Hepatocyte (in vitro differentiated cells): ENCODE results near the gene BTF3. TPM values are rescaled to one million over a fixed set of nuclear protein-coding genes. Genes with fewer than 3 reads are reported as not detected.

Source experiments
- DNase-seq: peaks from one replicate; pipeline ENCODE4 v3.0.0-alpha.2; 2016; ENCODE audit warnings: low spot score
- H2AFZ ChIP-seq: fragments of 200-600 bp; sonication (generic); 2 replicates; pipeline ENCODE4 v1.6.0; 2016; ENCODE audit warnings: antibody characterized with exemption, mild to moderate bottlenecking
- H3K27ac ChIP-seq: fragments of 200-600 bp; sonication (generic); 2 replicates; pipeline ENCODE4 v1.5.1; 2016; ENCODE audit warnings: mild to moderate bottlenecking
- H3K27me3 ChIP-seq: fragments of 200-600 bp; sonication (generic); 2 replicates; pipeline ENCODE4 v1.6.1; 2016
- H3K36me3 ChIP-seq: fragments of 200-600 bp; sonication (generic); replicated peaks from 2 replicates; pipeline ENCODE4 v1.5.1; 2016; ENCODE audit warnings: low read depth; ENCODE audit not compliant: insufficient read depth
- H3K4me1 ChIP-seq: fragments of 200-600 bp; sonication (generic); 2 replicates; pipeline ENCODE4 v1.5.1; 2016; ENCODE audit warnings: mild to moderate bottlenecking, moderate library complexity; ENCODE audit not compliant: insufficient read depth
- H3K4me2 ChIP-seq: fragments of 200-600 bp; sonication (generic); 2 replicates; pipeline ENCODE4 v1.6.0; 2016
- H3K4me3 ChIP-seq: fragments of 200-600 bp; sonication (generic); 2 replicates; pipeline ENCODE4 v1.5.1; 2016; ENCODE audit warnings: mild to moderate bottlenecking
- H3K79me2 ChIP-seq: fragments of 200-600 bp; sonication (generic); 2 replicates; pipeline ENCODE4 v1.6.0; 2017; ENCODE audit warnings: mild to moderate bottlenecking
- H3K9me2 ChIP-seq: fragments of 200-600 bp; sonication (generic); replicated peaks from 2 replicates; pipeline ENCODE4 v1.6.0; 2017; ENCODE audit warnings: mild to moderate bottlenecking; ENCODE audit not compliant: insufficient read depth
- H3K9me3 ChIP-seq: fragments of 200-600 bp; sonication (generic); 2 replicates; pipeline ENCODE4 v1.5.1; 2016; ENCODE audit warnings: low read depth, mild to moderate bottlenecking
- H4K20me1 ChIP-seq: fragments of 200-600 bp; sonication (generic); 2 replicates; pipeline ENCODE4 v1.6.0; 2016; ENCODE audit warnings: mild to moderate bottlenecking; ENCODE audit not compliant: insufficient read depth, poor library complexity, severe bottlenecking
- EZH2 ChIP-seq: fragments of 200-600 bp; sonication (generic); IDR thresholded peaks from 2 replicates; pipeline ENCODE4 v1.6.1; 2016; ENCODE audit warnings: antibody characterized with exemption, mild to moderate bottlenecking, borderline replicate concordance
- EZH2phosphoT487 ChIP-seq: fragments of 200-600 bp; sonication (generic); IDR thresholded peaks from one replicate; pipeline ENCODE4 v1.6.1; 2018; ENCODE audit warnings: antibody characterized with exemption, mild to moderate bottlenecking, low read depth, moderate library complexity; ENCODE audit not compliant: unreplicated experiment, severe bottlenecking
- WGBS: methylation state at CpG from one replicate; pipeline ENCODE4 v1.1.6; 2016; ENCODE audit warnings: low lambda C conversion rate; ENCODE audit errors: missing lambda C conversion rate; 5-methylcytosine and 5-hydroxymethylcytosine counted together
- polyA plus RNA-seq: library from polyadenylated mRNA; unstranded; fragments of >200 nt; fragmentation: Nextera tagmentation; extraction: Ambion mirVana; gene quantifications from 2 replicates; pipeline ENCODE4 v1.2.1, GENCODE V29; 2016
- total RNA-seq: library from RNA; depleted of rRNA; stranded (reverse); fragments of >200 nt; gene quantifications from 2 replicates; pipeline ENCODE4 v1.2.3, GENCODE V29; 2014
- TF ChIP-seq, protein P1 (sequence below): fragments of 200-600 bp; sonication (generic); IDR thresholded peaks from 2 replicates; pipeline ENCODE4 v1.5.1; 2016; ENCODE audit warnings: antibody characterized with exemption, mild to moderate bottlenecking; ENCODE audit not compliant: poor library complexity

The BTF3 gene
- total and polyA plus RNA-seq, 2 experiments from 2014 or later: 390 to 423 TPM

GRCh38 chr5:73483676-73484075 lies 14.6 kb upstream of the BTF3 start:
- 74% methylated on average over 4 of the region's 4 CpGs for WGBS
- H3K27ac ChIP-seq: no peak overlapping the region
- DNase-seq: no peak

GRCh38 chr5:73484511-73484910 lies 13.7 kb upstream of the BTF3 start:
- no peaks in the 10 kb centered on the region for H3K9me2 ChIP-seq
- no peaks in the 10 kb centered on the region for H3K36me3 ChIP-seq
- no peaks in the 10 kb centered on the region for H3K79me2 ChIP-seq
- no peak for DNase-seq
- H3K4me1 ChIP-seq: no peaks in the 10 kb centered on the region
- H3K4me2 ChIP-seq: no peak overlapping the region
- H3K9me3 ChIP-seq: no peaks in the 10 kb centered on the region
- no peak overlapping the region for H3K4me3 ChIP-seq
- WGBS: 86% methylated on average over 1 of the region's 1 CpG
- H4K20me1 ChIP-seq: no peaks in the 10 kb centered on the region
- H3K27me3 ChIP-seq: no peaks in the 10 kb centered on the region
- H3K27ac ChIP-seq: no peak overlapping the region
- TF ChIP-seq, protein P1, sequence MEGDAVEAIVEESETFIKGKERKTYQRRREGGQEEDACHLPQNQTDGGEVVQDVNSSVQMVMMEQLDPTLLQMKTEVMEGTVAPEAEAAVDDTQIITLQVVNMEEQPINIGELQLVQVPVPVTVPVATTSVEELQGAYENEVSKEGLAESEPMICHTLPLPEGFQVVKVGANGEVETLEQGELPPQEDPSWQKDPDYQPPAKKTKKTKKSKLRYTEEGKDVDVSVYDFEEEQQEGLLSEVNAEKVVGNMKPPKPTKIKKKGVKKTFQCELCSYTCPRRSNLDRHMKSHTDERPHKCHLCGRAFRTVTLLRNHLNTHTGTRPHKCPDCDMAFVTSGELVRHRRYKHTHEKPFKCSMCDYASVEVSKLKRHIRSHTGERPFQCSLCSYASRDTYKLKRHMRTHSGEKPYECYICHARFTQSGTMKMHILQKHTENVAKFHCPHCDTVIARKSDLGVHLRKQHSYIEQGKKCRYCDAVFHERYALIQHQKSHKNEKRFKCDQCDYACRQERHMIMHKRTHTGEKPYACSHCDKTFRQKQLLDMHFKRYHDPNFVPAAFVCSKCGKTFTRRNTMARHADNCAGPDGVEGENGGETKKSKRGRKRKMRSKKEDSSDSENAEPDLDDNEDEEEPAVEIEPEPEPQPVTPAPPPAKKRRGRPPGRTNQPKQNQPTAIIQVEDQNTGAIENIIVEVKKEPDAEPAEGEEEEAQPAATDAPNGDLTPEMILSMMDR: no peak
- TF ChIP-seq EZH2phosphoT487: no peak
- no peak for TF ChIP-seq EZH2
- H2AFZ ChIP-seq: no peak overlapping the region

More at GRCh38 chr5:73483676-73484075, 14.6 kb upstream of the BTF3 start:
- Histone ChIP-seq H3K4me1 (no peaks in the 10 kb centered on the region), H3K9me3 (no peaks in the 10 kb centered on the region), H3K4me3 (no peak overlapping the region), H3K27me3 (no peaks in the 10 kb centered on the region), H3K79me2 (no peaks in the 10 kb centered on the region), H3K4me2 (no peak overlapping the region), H2AFZ (no peak overlapping the region), H4K20me1 (no peaks in the 10 kb centered on the region), H3K9me2 (no peaks in the 10 kb centered on the region), H3K36me3 (no peaks in the 10 kb centered on the region)
- no peak for TF ChIP-seq EZH2phosphoT487
- TF ChIP-seq, protein P1: no peak
- TF ChIP-seq EZH2: no peak

GRCh38 chr5:73485715-73486114 lies 12.5 kb upstream of the BTF3 start:
- H3K4me2 ChIP-seq: no peak overlapping the region
- DNase-seq: no peak
- 95% methylated on average over 3 of the region's 3 CpGs for WGBS

More at GRCh38 chr5:73485715-73486114, 12.5 kb upstream of the BTF3 start:
- H2AFZ ChIP-seq: no peak overlapping the region
- TF ChIP-seq EZH2 (no peak), EZH2phosphoT487 (no peak)
- TF ChIP-seq, protein P1: no peak
- H4K20me1 ChIP-seq: no peaks in the 10 kb centered on the region
- H3K9me2 ChIP-seq: no peaks in the 10 kb centered on the region
- H3K36me3 ChIP-seq: no peaks in the 10 kb centered on the region
- no peaks in the 10 kb centered on the region for H3K79me2 ChIP-seq
- no peak overlapping the region for H3K27ac ChIP-seq
- no peaks in the 10 kb centered on the region for H3K9me3 ChIP-seq
- H3K4me1 ChIP-seq: no peaks in the 10 kb centered on the region
- no peaks in the 10 kb centered on the region for H3K27me3 ChIP-seq
- H3K4me3 ChIP-seq: no peak overlapping the region
